DMS114 treated with DMSO at 0.1 percent for 48 hours (cell line): ENCODE measurements around the gene CLEC16A.
"Not testable (repeated sequence)": the region's sequence is repeated elsewhere in the genome, so short reads cannot be mapped to it uniquely, and the experiment has no call there.

Experiments
- DNase-seq: peaks from one replicate; lab custom pipeline; 2025; ENCODE audit not compliant: unreplicated experiment; lab: John Stamatoyannopoulos, UW

CLEC16A gene

GRCh38 chr16:11094075-11094856 lies 149.9 kb downstream of the CLEC16A start:
- DNase-seq = no peak

GRCh38 chr16:11094857-11095565 lies 150.6 kb downstream of the CLEC16A start:
- no peak for DNase-seq

- no peak for DNase-seq
Measured at GRCh38 chr16:11095935-11096334, 151.6 kb downstream of the CLEC16A start.

- DNase-seq = no peak
Measured at GRCh38 chr16:11097094-11097786, 152.9 kb downstream of the CLEC16A start.

GRCh38 chr16:11097787-11098167 lies 153.4 kb downstream of the CLEC16A start:
- no peak for DNase-seq

GRCh38 chr16:11098601-11099390 lies 154.4 kb downstream of the CLEC16A start:
- DNase-seq = no peak

GRCh38 chr16:11099672-11100205 lies 155.4 kb downstream of the CLEC16A start:
- no peak for DNase-seq

GRCh38 chr16:11100239-11100750 lies 155.9 kb downstream of the CLEC16A start:
- DNase-seq = no peak

GRCh38 chr16:11101283-11101682 lies 156.9 kb downstream of the CLEC16A start:
- no peak for DNase-seq

GRCh38 chr16:11101695-11102522 lies 157.5 kb downstream of the CLEC16A start:
- DNase-seq = no peak

GRCh38 chr16:11102523-11102898 lies 158.1 kb downstream of the CLEC16A start:
- no peak for DNase-seq

- DNase-seq = not testable (repeated sequence)
Measured at GRCh38 chr16:11103301-11103700, 158.9 kb downstream of the CLEC16A start.

- DNase-seq = no peak
Measured at GRCh38 chr16:11104168-11105037, 160.0 kb downstream of the CLEC16A start.

- no peak for DNase-seq
Measured at GRCh38 chr16:11105038-11105903, 160.9 kb downstream of the CLEC16A start.

- DNase-seq = no peak
Measured at GRCh38 chr16:11106726-11107125, 162.4 kb downstream of the CLEC16A start.

GRCh38 chr16:11107780-11108465 lies 163.6 kb downstream of the CLEC16A start:
- no peak for DNase-seq

GRCh38 chr16:11108466-11108805 lies 164.1 kb downstream of the CLEC16A start:
- DNase-seq = no peak
